Fibroblast of lung (primary cell): ENCODE measurements around the gene MEMO1. TPM values are rescaled to one million over a fixed set of nuclear protein-coding genes. Genes with fewer than 3 reads are reported as not detected.
A peak's percentile ranks its signal among the peaks of the same experiment; 100 is the strongest.

Experiments
- DNase-seq, 2 donors: peaks; one replicate each; pipeline versions ENCODE4 v3.0.0 to v3.0.0-alpha.2; 2010; ENCODE audit warnings: low read depth in 2 of 2
- H2AFZ ChIP-seq: 2 replicates; pipeline ENCODE4 v1.5.1; 2012; ENCODE audit warnings: low read length, control low read depth, inconsistent platforms
- H3K27ac ChIP-seq: 2 replicates; pipeline ENCODE4 v1.5.1; 2011; ENCODE audit warnings: low read length, control low read depth; ENCODE audit not compliant: insufficient read depth
- H3K27me3 ChIP-seq: 2 replicates; pipeline ENCODE4 v1.5.1; 2011; ENCODE audit warnings: mild to moderate bottlenecking, low read length; ENCODE audit not compliant: control insufficient read depth, insufficient read depth
- H3K36me3 ChIP-seq: 2 replicates; pipeline ENCODE4 v1.5.1; 2011; ENCODE audit warnings: low read length; ENCODE audit not compliant: control insufficient read depth, insufficient read depth
- H3K4me1 ChIP-seq: 2 replicates; pipeline ENCODE4 v1.5.1; 2011; ENCODE audit warnings: low read length; ENCODE audit not compliant: control insufficient read depth, insufficient read depth; ENCODE audit errors: extremely low read depth
- H3K4me2 ChIP-seq: 2 replicates; pipeline ENCODE4 v1.5.1; 2011; ENCODE audit warnings: low read length, control low read depth; ENCODE audit not compliant: insufficient read depth; ENCODE audit errors: extremely low read depth
- H3K4me3 ChIP-seq, 4 experiments: fragments of 200-600 bp in 1 of 4; sonication (generic) in 1 of 4; replicated peaks in 1 of 4; 2 replicates each; pipeline ENCODE4 v1.5.1; 2011 to 2016; ENCODE audit warnings: low read length in 4 of 4, low read depth in 3 of 4, mild to moderate bottlenecking in 3 of 4, control low read depth in 2 of 4, inconsistent platforms in 1 of 4, mixed read lengths in 1 of 4; ENCODE audit not compliant: insufficient read depth in 1 of 4; ENCODE audit errors: control extremely low read depth in 1 of 4
- H3K79me2 ChIP-seq: 2 replicates; pipeline ENCODE4 v1.5.1; 2012; ENCODE audit warnings: mild to moderate bottlenecking, low read length, inconsistent platforms; ENCODE audit not compliant: control insufficient read depth, insufficient read depth
- H3K9ac ChIP-seq: 2 replicates; pipeline ENCODE4 v1.5.1; 2011; ENCODE audit warnings: mild to moderate bottlenecking, low read length, control low read depth; ENCODE audit not compliant: insufficient read depth
- H3K9me3 ChIP-seq: 2 replicates; pipeline ENCODE4 v1.5.1; 2012; ENCODE audit warnings: low read depth, low read length; ENCODE audit not compliant: control insufficient read depth, insufficient read depth
- H4K20me1 ChIP-seq: 2 replicates; pipeline ENCODE4 v1.5.1; 2011; ENCODE audit warnings: low read length; ENCODE audit not compliant: control insufficient read depth, insufficient read depth; ENCODE audit errors: extremely low read depth
- EZH2 ChIP-seq: IDR thresholded peaks from 2 replicates; pipeline ENCODE4 v1.5.1; 2012; ENCODE audit warnings: low read length, control low read depth, mild to moderate bottlenecking; ENCODE audit errors: missing control alignments
- polyA plus RNA-seq, 2 donors: library from polyadenylated mRNA; depleted of rRNA in 1 of 2; stranded (reverse) in 1 of 2; unstranded in 1 of 2; fragments of >200 nt; gene quantifications; 2 replicates each; pipeline ENCODE4 v1.2.1, GENCODE V29; 2011 to 2012; ENCODE audit warnings: missing spikeins in 1 of 2
- total RNA-seq: library from RNA; depleted of rRNA; stranded (reverse); fragments of >200 nt; gene quantifications from 2 replicates; pipeline ENCODE4 v1.2.1, GENCODE V29; 2014
- TF ChIP-seq, protein P1 (sequence below), 2 donors: IDR thresholded peaks in 1 of 2; conservative IDR thresholded peaks in 1 of 2; 1 replicate in 1 of 2; 2 replicates in 1 of 2; pipeline ENCODE4 v1.5.1; 2011 to 2012; ENCODE audit warnings: low read length in 2 of 2, control low read depth in 1 of 2, inconsistent platforms in 1 of 2, low read depth in 1 of 2, mild to moderate bottlenecking in 1 of 2

MEMO1 gene
- total and polyA plus RNA-seq, 2 donors (not counting 1 experiment from before 2014, with no cell fraction given) = 34.0 to 64.2 TPM

DNA sequence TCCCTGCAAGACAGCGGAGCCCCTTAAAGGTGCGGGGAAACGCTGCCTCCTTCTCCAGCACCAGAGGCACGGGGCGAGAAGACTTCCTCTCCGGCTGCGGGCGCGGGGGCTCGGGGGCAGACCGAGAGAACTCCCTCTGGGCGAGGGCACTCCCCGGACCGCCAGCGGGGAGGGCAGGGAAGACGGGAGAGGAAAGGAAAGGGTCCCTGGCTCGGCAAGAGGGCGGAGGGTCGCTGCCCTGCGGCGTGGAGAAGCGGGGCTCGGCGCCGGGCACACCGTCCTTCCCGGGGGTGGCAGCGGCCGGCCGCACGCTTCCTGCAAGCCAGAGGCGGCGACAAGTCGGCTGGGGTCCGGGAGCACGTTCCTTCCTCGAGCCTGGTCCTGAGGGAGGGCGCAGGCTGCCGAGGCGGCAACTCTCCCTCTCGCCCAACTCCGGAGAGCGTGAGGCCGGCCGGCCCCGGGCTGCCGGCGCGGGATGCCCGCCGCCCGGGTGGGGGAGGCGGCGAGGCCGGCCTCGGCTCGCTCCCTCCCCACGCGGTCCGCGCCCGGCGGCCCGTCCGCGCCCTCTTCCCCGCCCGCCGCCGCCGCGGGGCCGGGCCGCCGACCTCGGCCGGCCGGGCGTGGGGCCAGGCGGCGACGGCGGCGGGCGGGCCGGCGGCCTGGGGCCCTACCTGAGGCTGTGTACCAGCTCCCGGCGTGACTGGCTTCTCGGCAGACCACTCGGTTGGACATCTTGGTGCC is 1.1 kb downstream of the MEMO1 start:
- Histone ChIP-seq H3K27me3 (no peaks in the 10 kb centered on the region), H3K9ac (peak overlapping the region; percentile 69), H3K9me3 (no peaks in the 10 kb centered on the region), H3K4me2 (peak overlapping the region; percentile 80), H3K27ac (peak overlapping the region; percentile 76), H3K4me1 (peaks cover 7% of the 10 kb centered on the region), H3K79me2 (peaks cover 51% of the 10 kb centered on the region), H3K4me3 (peak overlapping the region; percentile 84 to 97 (median 90)), H2AFZ (peak overlapping the region; percentile 64), H4K20me1 (no peaks in the 10 kb centered on the region), H3K36me3 (no peaks in the 10 kb centered on the region)
- no peak for TF ChIP-seq EZH2
- TF ChIP-seq, protein P1, sequence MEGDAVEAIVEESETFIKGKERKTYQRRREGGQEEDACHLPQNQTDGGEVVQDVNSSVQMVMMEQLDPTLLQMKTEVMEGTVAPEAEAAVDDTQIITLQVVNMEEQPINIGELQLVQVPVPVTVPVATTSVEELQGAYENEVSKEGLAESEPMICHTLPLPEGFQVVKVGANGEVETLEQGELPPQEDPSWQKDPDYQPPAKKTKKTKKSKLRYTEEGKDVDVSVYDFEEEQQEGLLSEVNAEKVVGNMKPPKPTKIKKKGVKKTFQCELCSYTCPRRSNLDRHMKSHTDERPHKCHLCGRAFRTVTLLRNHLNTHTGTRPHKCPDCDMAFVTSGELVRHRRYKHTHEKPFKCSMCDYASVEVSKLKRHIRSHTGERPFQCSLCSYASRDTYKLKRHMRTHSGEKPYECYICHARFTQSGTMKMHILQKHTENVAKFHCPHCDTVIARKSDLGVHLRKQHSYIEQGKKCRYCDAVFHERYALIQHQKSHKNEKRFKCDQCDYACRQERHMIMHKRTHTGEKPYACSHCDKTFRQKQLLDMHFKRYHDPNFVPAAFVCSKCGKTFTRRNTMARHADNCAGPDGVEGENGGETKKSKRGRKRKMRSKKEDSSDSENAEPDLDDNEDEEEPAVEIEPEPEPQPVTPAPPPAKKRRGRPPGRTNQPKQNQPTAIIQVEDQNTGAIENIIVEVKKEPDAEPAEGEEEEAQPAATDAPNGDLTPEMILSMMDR (conservative IDR thresholded peaks at IDR 0.05 in 1 of 2, IDR thresholded peaks at IDR 0.05 in 1 of 2; ENCODE audit: low read depth in 1 of 2, low read length in 2 of 2) = no peak
- peak; percentile 24 to 32 for DNase-seq

DNA sequence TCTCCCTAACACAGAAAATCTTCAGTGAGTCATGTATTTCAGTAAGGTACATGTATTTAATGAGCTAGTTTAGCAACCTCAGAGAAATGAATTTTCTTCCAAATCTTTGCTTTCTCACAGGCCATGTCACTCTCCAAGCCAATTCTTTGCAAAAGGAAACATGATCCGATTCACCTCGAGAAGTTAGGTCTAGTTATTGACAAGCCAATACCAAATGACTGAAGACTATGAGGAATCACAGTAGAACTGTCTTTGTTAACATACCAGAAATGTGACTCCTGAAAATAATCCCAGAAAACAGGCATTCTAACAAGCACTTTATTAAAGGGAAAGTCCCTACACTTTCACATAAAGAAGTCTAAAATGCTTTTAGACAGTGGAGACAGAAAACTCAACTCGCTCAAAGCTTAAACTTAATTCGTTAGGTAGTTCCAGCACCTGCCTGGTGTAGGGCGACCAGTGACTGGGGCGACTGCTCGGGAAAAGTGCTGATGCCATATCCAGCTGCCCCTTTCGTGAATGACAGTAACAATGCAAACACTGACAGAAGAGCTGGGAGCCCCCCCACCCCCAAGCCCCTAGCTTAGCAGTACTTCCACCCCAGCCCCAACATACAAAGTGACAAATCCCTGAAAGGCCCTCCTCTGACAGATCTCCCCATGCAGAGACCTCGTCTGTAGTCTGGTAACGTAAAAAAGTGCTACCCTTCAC is 1.8 kb downstream of the MEMO1 start:
- Histone ChIP-seq H3K9ac (peak overlapping the region; percentile 69), H3K9me3 (no peaks in the 10 kb centered on the region), H3K4me1 (peaks cover 7% of the 10 kb centered on the region), H3K4me3 (peak overlapping the region; percentile 84 to 97 (median 90)), H3K79me2 (peaks cover 58% of the 10 kb centered on the region), H3K27me3 (no peaks in the 10 kb centered on the region), H3K4me2 (peak overlapping the region; percentile 80), H3K27ac (peak overlapping the region; percentile 76), H2AFZ (peak overlapping the region; percentile 64), H4K20me1 (no peaks in the 10 kb centered on the region), H3K36me3 (no peaks in the 10 kb centered on the region)
- TF ChIP-seq EZH2 = no peak
- TF ChIP-seq, protein P1 (conservative IDR thresholded peaks at IDR 0.05 in 1 of 2, IDR thresholded peaks at IDR 0.05 in 1 of 2; ENCODE audit: low read depth in 1 of 2, low read length in 2 of 2) = no peak
- DNase-seq = peak; percentile 21 to 43

DNA sequence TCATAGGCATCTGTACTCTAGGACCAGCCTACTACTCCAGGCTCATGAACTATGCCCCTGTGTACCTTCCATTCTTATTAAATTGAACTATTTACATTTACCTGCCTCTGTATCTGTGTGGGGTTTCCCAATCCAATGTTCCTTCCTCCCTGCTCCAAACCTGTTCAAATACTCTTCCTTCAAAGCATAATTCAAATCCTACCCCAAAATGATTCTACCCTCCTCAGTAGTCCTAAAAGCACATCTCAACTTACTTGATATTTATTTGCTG is 3.8 kb downstream of the MEMO1 start:
- H2AFZ ChIP-seq = no peak overlapping the region
- H3K27ac ChIP-seq = no peak overlapping the region
- H4K20me1 ChIP-seq = no peaks in the 10 kb centered on the region
- no peak for DNase-seq
- no peak overlapping the region for H3K4me3 ChIP-seq
- H3K9ac ChIP-seq = no peak overlapping the region
- no peaks in the 10 kb centered on the region for H3K27me3 ChIP-seq
- H3K4me2 ChIP-seq = no peak overlapping the region
- H3K36me3 ChIP-seq = no peaks in the 10 kb centered on the region
- no peaks in the 10 kb centered on the region for H3K9me3 ChIP-seq
- H3K79me2 ChIP-seq = peaks cover 74% of the 10 kb centered on the region
- peaks cover 7% of the 10 kb centered on the region for H3K4me1 ChIP-seq
- no peak for TF ChIP-seq EZH2
- TF ChIP-seq, protein P1 (conservative IDR thresholded peaks at IDR 0.05 in 1 of 2, IDR thresholded peaks at IDR 0.05 in 1 of 2; ENCODE audit: low read depth in 1 of 2, low read length in 2 of 2) = no peak
